Mucosa of rectum (tissue), 2 donors: ENCODE measurements around the gene SLC6A20.
A peak's percentile ranks its signal among the peaks of the same experiment; 100 is the strongest.

Experiments used
- H3K27ac ChIP-seq, 2 donors: one replicate each; pipeline ENCODE4 v1.7.0; 2013; ENCODE audit warnings: inconsistent platforms in 2 of 2, low read depth in 2 of 2, low read length in 2 of 2
- H3K27me3 ChIP-seq, 2 donors: one replicate each; pipeline ENCODE4 v1.7.0; 2013; ENCODE audit warnings: low read length in 2 of 2; ENCODE audit not compliant: control insufficient read depth in 2 of 2, insufficient read depth in 2 of 2
- H3K36me3 ChIP-seq, 2 donors: one replicate each; pipeline ENCODE4 v1.7.0; 2013; ENCODE audit warnings: low read length in 2 of 2; ENCODE audit not compliant: control insufficient read depth in 2 of 2, insufficient read depth in 2 of 2
- H3K4me1 ChIP-seq, 2 donors: one replicate each; pipeline ENCODE4 v1.7.0; 2013; ENCODE audit warnings: low read length in 2 of 2, mild to moderate bottlenecking in 1 of 2; ENCODE audit not compliant: control insufficient read depth in 2 of 2, insufficient read depth in 2 of 2
- H3K4me3 ChIP-seq, 2 donors: one replicate each; pipeline ENCODE4 v1.7.0; 2013; ENCODE audit warnings: low read length in 2 of 2
- H3K9ac ChIP-seq, 2 donors: one replicate each; pipeline ENCODE4 v1.7.0; 2013; ENCODE audit warnings: low read length in 2 of 2, low read depth in 1 of 2, mild to moderate bottlenecking in 1 of 2
- H3K9me3 ChIP-seq, 2 donors: one replicate each; pipeline ENCODE4 v1.7.0; 2013; ENCODE audit warnings: low read length in 2 of 2; ENCODE audit not compliant: control insufficient read depth in 2 of 2
- donor health status: healthy.
- donor health status: Normal muscosa, but diverticular disease.

SLC6A20 gene

GRCh38 chr3:45779746-45780735 is 16.3 kb downstream of the SLC6A20 start:
- H3K9me3 ChIP-seq, result no peaks in the 10 kb centered on the region
- no peak overlapping the region for H3K27ac ChIP-seq
- no peak overlapping the region for H3K4me3 ChIP-seq
- peaks cover 0 to 12% of the 10 kb centered on the region in 2 donors for H3K4me1 ChIP-seq
- no peaks in the 10 kb centered on the region for H3K27me3 ChIP-seq
- H3K9ac ChIP-seq, result no peak overlapping the region
- H3K36me3 ChIP-seq, result no peaks in the 10 kb centered on the region

DNA sequence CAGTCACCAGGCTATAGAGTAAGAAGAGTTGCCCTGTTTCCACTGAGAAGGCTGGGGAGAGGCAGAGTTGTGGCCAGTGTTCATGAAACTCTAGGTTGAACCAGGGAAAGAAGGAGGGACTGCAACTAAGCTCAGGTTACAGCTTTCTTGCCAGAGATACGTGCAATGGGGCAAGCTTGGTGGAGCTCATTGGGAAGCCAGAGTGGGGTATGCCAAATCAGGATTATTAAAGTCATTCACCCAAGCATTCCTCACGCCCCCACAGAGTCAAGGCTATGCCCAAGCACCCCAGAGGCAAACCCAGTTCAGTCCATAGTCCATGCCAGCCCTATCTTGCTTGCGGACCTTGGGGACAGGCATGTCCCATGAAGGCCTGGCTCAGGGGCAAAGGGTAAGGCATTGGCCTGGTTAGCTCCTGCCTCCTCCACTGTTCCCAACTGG is 17.6 kb downstream of the SLC6A20 start:
- Histone ChIP-seq H3K27me3 (no peaks in the 10 kb centered on the region), H3K9me3 (no peaks in the 10 kb centered on the region), H3K9ac (no peak overlapping the region), H3K36me3 (no peaks in the 10 kb centered on the region), H3K4me3 (no peak overlapping the region), H3K27ac (no peak overlapping the region), H3K4me1 (peaks cover 11 to 17% of the 10 kb centered on the region in 2 donors)

DNA sequence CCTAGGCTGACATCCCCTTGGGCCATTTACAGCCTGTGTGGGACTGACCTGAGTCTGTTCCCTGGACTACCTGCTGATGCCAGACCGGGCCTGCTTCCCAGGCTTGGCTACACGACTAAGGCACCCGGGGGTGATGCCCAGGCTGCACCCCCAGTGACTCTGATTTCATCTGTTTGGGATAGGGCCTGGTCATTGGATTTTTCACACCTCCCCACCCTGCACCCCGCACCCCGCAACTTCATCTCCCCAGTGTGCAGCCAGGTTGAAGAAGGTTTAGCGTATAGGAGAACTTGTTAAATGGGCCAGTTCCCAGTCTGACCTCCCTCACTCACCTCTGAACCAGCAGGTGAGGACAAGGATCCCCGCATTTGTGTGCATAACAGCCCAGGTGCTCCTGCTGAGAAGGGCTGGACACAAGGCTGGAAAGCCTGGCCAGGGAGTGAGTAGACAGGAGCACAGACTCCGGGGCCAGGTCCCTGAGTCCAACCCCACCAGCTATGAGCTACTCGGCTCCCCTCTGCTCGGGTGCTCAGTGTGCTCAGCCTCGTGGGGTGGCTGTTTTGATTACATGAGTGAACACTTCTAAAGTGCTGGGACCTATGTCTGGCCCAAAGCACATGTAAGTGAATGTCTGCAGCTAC is 18.5 kb downstream of the SLC6A20 start:
- H3K27ac ChIP-seq, result no peak overlapping the region
- H3K9me3 ChIP-seq, result no peaks in the 10 kb centered on the region
- no peak overlapping the region for H3K9ac ChIP-seq

DNA sequence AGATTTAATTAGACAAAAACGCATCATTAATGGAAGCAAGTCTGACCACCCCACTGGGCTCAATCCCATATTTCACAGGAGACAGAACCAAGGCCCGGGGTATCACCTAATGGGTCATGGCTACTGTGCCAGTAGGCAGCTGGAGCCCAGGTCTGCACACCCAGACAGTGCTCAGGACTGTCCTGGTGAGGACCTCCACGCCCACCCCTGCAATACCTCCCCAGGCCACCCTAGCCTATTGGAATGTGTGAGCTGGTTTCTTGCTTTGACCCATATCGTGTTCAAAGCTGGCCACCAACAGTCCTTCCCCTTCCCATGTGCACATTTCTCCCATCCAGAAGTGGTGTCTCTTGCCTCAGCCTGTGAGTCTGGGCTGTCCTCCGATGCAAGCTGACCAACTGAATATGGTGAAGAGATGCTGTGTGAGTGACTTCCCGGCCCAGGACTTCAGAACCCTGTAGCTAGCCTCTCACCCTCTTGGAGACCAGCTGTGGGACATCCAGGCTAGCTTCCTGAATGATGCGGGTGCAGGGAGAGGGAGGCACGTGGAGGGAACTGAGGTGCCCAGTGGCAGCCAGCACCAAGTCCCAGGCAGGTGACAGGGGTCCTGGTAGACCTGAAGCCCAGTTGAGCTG is 19.1 kb downstream of the SLC6A20 start:
- H3K9ac ChIP-seq, result no peak overlapping the region

More for the DNA sequence above, 18.5 kb downstream of the SLC6A20 start:
- Histone ChIP-seq H3K4me3 (no peak overlapping the region), H3K27me3 (no peaks in the 10 kb centered on the region), H3K4me1 (peaks cover 18 to 21% of the 10 kb centered on the region in 2 donors), H3K36me3 (no peaks in the 10 kb centered on the region)

GRCh38 chr3:45776611-45777010 is 19.7 kb downstream of the SLC6A20 start:
- Histone ChIP-seq H3K4me1 (peaks cover 24 to 28% of the 10 kb centered on the region in 2 donors), H3K9me3 (no peaks in the 10 kb centered on the region), H3K36me3 (no peaks in the 10 kb centered on the region), H3K27ac (no peak overlapping the region), H3K9ac (no peak overlapping the region), H3K4me3 (no peak overlapping the region), H3K27me3 (no peaks in the 10 kb centered on the region)

More for the DNA sequence above, 19.1 kb downstream of the SLC6A20 start:
- no peak overlapping the region for H3K27ac ChIP-seq
- peaks cover 24 to 27% of the 10 kb centered on the region in 2 donors for H3K4me1 ChIP-seq
- H3K9me3 ChIP-seq, result no peaks in the 10 kb centered on the region
- no peaks in the 10 kb centered on the region for H3K36me3 ChIP-seq
- no peaks in the 10 kb centered on the region for H3K27me3 ChIP-seq
- no peak overlapping the region for H3K4me3 ChIP-seq

DNA sequence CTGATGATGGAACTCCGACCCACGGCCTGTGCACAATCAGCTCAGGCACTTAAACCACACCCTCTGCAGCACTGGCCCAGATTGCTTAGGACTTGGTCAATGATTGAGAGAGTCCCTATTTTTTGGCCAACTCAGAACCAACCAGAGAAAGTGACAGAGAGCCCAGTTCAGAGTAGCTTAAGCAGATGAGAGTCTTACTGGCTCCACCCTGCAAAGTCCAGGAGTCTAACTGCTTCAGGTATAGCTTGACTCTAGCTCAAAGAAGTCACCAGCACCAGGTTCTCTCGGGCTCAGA is 20.1 kb downstream of the SLC6A20 start:
- Histone ChIP-seq H3K27ac (no peak overlapping the region), H3K36me3 (no peaks in the 10 kb centered on the region), H3K9me3 (no peaks in the 10 kb centered on the region), H3K9ac (no peak overlapping the region), H3K4me1 (peaks cover 24 to 28% of the 10 kb centered on the region in 2 donors), H3K27me3 (no peaks in the 10 kb centered on the region), H3K4me3 (no peak overlapping the region)

DNA sequence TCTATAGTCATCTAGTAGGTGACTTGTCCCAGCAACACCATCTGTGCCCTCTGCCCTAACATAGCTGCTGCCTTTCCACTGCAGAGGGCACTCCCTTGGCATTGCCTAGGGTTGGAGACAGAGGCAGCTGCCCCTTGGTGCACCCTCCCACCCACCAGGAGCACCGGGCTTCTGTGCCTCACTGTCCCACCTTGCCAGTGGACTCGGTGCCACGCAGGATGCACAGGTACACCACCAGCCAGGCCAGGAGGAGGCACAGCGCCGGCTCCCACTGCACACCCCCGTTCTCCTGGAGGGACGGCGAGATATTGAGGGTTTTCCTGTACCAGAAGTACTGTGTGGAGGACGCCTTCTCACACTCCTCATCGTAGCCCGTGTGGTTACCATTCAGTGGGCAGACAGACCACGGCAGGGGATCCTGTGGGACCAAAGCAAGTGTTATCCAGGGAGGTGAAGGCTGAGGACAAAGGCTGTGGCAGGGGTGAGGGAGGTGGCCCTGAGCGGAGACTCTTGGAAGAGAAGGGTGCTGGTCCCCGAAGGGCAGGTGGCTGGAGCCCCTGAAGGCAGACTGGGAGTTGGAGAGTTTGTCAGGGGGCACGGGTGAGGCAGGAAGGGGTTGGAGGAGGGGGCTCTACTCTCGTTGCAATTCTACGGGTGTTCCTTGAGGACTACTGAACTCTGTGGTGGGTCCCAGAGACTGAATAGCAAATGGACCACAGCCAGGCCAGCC is 20.6 kb downstream of the SLC6A20 start:
- Histone ChIP-seq H3K27me3 (no peaks in the 10 kb centered on the region), H3K27ac (no peak overlapping the region), H3K9me3 (no peaks in the 10 kb centered on the region), H3K36me3 (no peaks in the 10 kb centered on the region), H3K9ac (no peak overlapping the region), H3K4me3 (no peak overlapping the region), H3K4me1 (peaks cover 24 to 28% of the 10 kb centered on the region in 2 donors)

DNA sequence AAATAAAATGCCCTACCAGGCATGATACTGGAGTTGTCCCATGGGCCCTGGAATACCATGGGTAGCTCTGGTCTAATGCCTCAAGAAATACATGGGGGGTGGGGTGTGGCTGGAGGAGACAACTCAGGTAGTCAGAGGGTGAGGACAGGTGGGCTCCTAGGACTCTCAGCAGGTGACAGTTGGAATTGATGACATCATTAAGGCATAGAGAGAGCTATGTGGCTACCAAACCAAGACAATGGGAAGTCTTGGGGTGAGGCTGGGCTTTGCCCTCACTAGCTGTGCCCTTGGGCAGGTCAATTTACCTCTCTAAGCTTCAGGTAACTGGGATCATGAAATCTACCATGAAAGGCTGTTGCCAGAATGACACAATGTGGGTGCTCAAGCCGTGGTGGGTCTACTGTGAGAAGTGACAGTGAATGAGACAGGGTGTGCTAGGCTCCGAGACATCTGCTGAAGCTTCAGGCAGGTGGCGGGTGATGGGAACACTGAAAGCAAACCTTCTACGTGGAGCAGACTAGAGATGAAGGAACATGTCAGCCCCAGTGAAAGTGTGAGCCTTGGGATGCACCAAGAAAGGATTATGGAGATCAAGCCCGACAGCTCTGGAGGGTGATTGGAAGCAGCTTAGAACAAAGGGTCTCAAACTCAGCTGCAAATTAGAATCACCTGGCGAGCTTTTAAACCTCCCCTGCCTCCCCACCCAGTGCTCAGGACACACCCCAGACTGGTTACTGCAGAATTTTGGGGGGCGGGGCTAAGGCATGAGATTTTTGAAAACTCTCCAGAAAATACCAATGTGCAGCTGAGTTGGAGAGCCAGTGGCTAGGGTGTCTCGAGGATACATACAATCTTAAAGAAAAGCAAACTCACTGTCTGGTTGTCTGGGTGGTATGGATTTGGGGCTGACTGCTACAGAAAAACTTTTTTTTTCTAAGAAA is 21.5 kb downstream of the SLC6A20 start:
- H3K36me3 ChIP-seq, result no peaks in the 10 kb centered on the region
- no peaks in the 10 kb centered on the region for H3K27me3 ChIP-seq
- H3K9ac ChIP-seq, result no peak overlapping the region
- H3K4me1 ChIP-seq, result peaks cover 24 to 28% of the 10 kb centered on the region in 2 donors
- H3K4me3 ChIP-seq, result no peak overlapping the region
- no peaks in the 10 kb centered on the region for H3K9me3 ChIP-seq
- peak overlapping the region in 1 of 2 donors; percentile 68 for H3K27ac ChIP-seq
